HepG2 (cell line): ENCODE measurements around the gene EPB41L2.

Experiments
- DPF2 ChIP-seq: sonication (generic); formaldehyde crosslinking; IDR thresholded peaks from 2 replicates; pipeline ENCODE4 v1.4.0; 2020; ENCODE audit warnings: mild to moderate bottlenecking, low read depth, missing genetic modification reagents, borderline replicate concordance
- SMC3 ChIP-seq: IDR thresholded peaks from 2 replicates; pipeline ENCODE4 v1.6.1; 2011; ENCODE audit warnings: low read length, improper control_type of control experiment
- TF ChIP-seq, protein P1 (sequence below): sonication (generic); formaldehyde crosslinking; IDR thresholded peaks from 2 replicates; pipeline ENCODE4 v1.5.0; 2020; ENCODE audit warnings: mild to moderate bottlenecking, missing genetic modification reagents, moderate library complexity
- TF ChIP-seq, protein P2 (sequence below): sonication (generic); formaldehyde crosslinking; IDR thresholded peaks from 2 replicates; pipeline ENCODE4 v1.4.0; 2020; ENCODE audit warnings: missing genetic modification reagents
- TF ChIP-seq, protein P3 (sequence below): IDR thresholded peaks from 2 replicates; pipeline ENCODE4 v1.6.1; 2012; ENCODE audit warnings: low read length, improper control_type of control experiment
- TF ChIP-seq, protein P4 (sequence below): sonication (generic); formaldehyde crosslinking; IDR thresholded peaks from 2 replicates; pipeline ENCODE4 v1.4.0; 2020; ENCODE audit warnings: missing genetic modification reagents

DNA sequence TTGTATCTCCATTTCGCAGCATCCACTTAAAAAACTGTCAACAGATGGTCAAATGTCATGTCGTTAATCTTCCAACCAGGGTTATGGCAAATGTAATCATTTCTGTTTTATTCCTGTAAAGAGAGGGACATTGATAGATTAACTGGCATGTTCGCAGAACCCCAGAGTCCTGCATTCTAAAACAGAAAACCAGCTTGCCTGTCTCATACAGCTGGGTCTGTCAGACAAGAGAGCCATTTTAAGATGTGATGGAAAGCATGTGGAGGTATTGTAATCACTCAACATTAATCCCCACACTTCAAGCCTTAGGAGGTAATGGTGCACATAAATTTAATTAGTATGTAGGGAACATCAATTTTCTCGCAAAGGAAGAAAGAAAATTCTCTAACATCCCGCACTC lies 231.4 kb downstream of the EPB41L2 start:
- TF ChIP-seq, protein P1, sequence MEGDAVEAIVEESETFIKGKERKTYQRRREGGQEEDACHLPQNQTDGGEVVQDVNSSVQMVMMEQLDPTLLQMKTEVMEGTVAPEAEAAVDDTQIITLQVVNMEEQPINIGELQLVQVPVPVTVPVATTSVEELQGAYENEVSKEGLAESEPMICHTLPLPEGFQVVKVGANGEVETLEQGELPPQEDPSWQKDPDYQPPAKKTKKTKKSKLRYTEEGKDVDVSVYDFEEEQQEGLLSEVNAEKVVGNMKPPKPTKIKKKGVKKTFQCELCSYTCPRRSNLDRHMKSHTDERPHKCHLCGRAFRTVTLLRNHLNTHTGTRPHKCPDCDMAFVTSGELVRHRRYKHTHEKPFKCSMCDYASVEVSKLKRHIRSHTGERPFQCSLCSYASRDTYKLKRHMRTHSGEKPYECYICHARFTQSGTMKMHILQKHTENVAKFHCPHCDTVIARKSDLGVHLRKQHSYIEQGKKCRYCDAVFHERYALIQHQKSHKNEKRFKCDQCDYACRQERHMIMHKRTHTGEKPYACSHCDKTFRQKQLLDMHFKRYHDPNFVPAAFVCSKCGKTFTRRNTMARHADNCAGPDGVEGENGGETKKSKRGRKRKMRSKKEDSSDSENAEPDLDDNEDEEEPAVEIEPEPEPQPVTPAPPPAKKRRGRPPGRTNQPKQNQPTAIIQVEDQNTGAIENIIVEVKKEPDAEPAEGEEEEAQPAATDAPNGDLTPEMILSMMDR (CRISPR knock-in tag), result no peak
- TF ChIP-seq, protein P2, sequence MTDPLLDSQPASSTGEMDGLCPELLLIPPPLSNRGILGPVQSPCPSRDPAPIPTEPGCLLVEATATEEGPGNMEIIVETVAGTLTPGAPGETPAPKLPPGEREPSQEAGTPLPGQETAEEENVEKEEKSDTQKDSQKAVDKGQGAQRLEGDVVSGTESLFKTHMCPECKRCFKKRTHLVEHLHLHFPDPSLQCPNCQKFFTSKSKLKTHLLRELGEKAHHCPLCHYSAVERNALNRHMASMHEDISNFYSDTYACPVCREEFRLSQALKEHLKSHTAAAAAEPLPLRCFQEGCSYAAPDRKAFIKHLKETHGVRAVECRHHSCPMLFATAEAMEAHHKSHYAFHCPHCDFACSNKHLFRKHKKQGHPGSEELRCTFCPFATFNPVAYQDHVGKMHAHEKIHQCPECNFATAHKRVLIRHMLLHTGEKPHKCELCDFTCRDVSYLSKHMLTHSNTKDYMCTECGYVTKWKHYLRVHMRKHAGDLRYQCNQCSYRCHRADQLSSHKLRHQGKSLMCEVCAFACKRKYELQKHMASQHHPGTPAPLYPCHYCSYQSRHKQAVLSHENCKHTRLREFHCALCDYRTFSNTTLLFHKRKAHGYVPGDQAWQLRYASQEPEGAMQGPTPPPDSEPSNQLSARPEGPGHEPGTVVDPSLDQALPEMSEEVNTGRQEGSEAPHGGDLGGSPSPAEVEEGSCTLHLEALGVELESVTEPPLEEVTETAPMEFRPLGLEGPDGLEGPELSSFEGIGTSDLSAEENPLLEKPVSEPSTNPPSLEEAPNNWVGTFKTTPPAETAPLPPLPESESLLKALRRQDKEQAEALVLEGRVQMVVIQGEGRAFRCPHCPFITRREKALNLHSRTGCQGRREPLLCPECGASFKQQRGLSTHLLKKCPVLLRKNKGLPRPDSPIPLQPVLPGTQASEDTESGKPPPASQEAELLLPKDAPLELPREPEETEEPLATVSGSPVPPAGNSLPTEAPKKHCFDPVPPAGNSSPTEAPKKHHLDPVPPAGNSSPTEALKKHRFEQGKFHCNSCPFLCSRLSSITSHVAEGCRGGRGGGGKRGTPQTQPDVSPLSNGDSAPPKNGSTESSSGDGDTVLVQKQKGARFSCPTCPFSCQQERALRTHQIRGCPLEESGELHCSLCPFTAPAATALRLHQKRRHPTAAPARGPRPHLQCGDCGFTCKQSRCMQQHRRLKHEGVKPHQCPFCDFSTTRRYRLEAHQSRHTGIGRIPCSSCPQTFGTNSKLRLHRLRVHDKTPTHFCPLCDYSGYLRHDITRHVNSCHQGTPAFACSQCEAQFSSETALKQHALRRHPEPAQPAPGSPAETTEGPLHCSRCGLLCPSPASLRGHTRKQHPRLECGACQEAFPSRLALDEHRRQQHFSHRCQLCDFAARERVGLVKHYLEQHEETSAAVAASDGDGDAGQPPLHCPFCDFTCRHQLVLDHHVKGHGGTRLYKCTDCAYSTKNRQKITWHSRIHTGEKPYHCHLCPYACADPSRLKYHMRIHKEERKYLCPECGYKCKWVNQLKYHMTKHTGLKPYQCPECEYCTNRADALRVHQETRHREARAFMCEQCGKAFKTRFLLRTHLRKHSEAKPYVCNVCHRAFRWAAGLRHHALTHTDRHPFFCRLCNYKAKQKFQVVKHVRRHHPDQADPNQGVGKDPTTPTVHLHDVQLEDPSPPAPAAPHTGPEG (CRISPR knock-in tag), result no peak
- TF ChIP-seq, protein P3, sequence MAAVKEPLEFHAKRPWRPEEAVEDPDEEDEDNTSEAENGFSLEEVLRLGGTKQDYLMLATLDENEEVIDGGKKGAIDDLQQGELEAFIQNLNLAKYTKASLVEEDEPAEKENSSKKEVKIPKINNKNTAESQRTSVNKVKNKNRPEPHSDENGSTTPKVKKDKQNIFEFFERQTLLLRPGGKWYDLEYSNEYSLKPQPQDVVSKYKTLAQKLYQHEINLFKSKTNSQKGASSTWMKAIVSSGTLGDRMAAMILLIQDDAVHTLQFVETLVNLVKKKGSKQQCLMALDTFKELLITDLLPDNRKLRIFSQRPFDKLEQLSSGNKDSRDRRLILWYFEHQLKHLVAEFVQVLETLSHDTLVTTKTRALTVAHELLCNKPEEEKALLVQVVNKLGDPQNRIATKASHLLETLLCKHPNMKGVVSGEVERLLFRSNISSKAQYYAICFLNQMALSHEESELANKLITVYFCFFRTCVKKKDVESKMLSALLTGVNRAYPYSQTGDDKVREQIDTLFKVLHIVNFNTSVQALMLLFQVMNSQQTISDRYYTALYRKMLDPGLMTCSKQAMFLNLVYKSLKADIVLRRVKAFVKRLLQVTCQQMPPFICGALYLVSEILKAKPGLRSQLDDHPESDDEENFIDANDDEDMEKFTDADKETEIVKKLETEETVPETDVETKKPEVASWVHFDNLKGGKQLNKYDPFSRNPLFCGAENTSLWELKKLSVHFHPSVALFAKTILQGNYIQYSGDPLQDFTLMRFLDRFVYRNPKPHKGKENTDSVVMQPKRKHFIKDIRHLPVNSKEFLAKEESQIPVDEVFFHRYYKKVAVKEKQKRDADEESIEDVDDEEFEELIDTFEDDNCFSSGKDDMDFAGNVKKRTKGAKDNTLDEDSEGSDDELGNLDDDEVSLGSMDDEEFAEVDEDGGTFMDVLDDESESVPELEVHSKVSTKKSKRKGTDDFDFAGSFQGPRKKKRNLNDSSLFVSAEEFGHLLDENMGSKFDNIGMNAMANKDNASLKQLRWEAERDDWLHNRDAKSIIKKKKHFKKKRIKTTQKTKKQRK, result no peak
- TF ChIP-seq DPF2 (CRISPR knock-in tag) (no peak), SMC3 (no peak)
- TF ChIP-seq, protein P4, sequence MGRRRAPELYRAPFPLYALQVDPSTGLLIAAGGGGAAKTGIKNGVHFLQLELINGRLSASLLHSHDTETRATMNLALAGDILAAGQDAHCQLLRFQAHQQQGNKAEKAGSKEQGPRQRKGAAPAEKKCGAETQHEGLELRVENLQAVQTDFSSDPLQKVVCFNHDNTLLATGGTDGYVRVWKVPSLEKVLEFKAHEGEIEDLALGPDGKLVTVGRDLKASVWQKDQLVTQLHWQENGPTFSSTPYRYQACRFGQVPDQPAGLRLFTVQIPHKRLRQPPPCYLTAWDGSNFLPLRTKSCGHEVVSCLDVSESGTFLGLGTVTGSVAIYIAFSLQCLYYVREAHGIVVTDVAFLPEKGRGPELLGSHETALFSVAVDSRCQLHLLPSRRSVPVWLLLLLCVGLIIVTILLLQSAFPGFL (CRISPR knock-in tag), result no peak
